SU-DHL-6 (cell line): Measurements from ENCODE around the gene MAPK8.

Source experiments
- EZH2phosphoT487 ChIP-seq: fragments of 200-600 bp; sonication (generic), shearing (Covaris generic); conservative IDR thresholded peaks from 2 replicates; pipeline ENCODE4 v1.6.1; 2018; ENCODE audit warnings: mild to moderate bottlenecking, antibody characterized with exemption, low read length, moderate library complexity, mixed read lengths
- TF ChIP-seq, protein P1 (sequence below): fragments of 200-600 bp; sonication (generic); IDR thresholded peaks from one replicate; pipeline ENCODE4 v1.5.1; 2017; ENCODE audit warnings: antibody characterized with exemption, mild to moderate bottlenecking, low read length, moderate library complexity; ENCODE audit not compliant: insufficient read depth, poor library complexity, severe bottlenecking

DNA sequence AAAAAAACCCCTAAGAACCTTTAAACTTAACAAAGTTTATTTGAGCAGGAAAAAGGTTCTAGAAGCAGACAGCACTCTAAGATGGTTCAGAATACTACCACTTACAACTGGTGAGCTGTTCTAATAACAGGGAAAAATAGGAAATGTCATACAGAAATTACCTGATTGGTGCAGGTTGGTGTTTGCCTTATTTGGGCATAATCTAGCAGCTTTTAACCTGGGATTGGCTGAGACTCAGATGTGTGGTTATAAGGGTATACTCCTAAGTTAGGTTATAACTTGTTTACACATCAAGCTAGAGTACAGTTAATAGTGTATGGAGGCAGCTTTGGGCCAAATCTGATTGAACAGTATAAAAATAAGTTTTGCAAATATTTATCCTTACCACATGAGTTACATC lies 59.8 kb downstream of the MAPK8 start:
- TF ChIP-seq, protein P1, sequence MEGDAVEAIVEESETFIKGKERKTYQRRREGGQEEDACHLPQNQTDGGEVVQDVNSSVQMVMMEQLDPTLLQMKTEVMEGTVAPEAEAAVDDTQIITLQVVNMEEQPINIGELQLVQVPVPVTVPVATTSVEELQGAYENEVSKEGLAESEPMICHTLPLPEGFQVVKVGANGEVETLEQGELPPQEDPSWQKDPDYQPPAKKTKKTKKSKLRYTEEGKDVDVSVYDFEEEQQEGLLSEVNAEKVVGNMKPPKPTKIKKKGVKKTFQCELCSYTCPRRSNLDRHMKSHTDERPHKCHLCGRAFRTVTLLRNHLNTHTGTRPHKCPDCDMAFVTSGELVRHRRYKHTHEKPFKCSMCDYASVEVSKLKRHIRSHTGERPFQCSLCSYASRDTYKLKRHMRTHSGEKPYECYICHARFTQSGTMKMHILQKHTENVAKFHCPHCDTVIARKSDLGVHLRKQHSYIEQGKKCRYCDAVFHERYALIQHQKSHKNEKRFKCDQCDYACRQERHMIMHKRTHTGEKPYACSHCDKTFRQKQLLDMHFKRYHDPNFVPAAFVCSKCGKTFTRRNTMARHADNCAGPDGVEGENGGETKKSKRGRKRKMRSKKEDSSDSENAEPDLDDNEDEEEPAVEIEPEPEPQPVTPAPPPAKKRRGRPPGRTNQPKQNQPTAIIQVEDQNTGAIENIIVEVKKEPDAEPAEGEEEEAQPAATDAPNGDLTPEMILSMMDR = no peak
- TF ChIP-seq EZH2phosphoT487 = no peak
